ENCODE measurements around the gene NT5C.
"Not testable (repeated sequence)": the region's sequence is repeated elsewhere in the genome, so short reads cannot be mapped to it uniquely, and the experiment has no call there.

NT5C gene

GRCh38 chr17:75130059-75130631 is 1.4 kb downstream of the NT5C start:
- H3K9ac ChIP-seq (ENCODE audit: low read length), result peak overlapping the region; percentile 87; the same call in 1 of the 2 replicates
- no peak overlapping the region for H3K27ac ChIP-seq (ENCODE audit: low read depth, low read length, poor library complexity, severe bottlenecking)
- H3K4me3 ChIP-seq (ENCODE audit: low read depth, low read length, poor library complexity, severe bottlenecking), result peak overlapping the region; percentile 76

GRCh38 chr17:75129576-75129975 is 2.0 kb downstream of the NT5C start:
- Histone ChIP-seq H3K4me1 (ENCODE audit: insufficient read depth, low read length, severe bottlenecking) (peaks cover 43% of the 10 kb centered on the region), H3K4me2 (ENCODE audit: low read length) (no peak overlapping the region; the same call in 1 of the 2 replicates), H3K27ac (ENCODE audit: low read depth, low read length, poor library complexity, severe bottlenecking) (no peak overlapping the region)

More at GRCh38 chr17:75130059-75130631, 1.4 kb downstream of the NT5C start:
- H3K9me3 ChIP-seq (ENCODE audit: low read length), result no peaks in the 10 kb centered on the region
- H3K27me3 ChIP-seq (ENCODE audit: insufficient read depth, low read length), result no peaks in the 10 kb centered on the region
- H3K36me3 ChIP-seq (ENCODE audit: insufficient read depth, low read length), result peaks cover 25% of the 10 kb centered on the region; the same call in 1 of the 2 replicates
- H4K20me1 ChIP-seq (ENCODE audit: insufficient read depth, low read length), result no peaks in the 10 kb centered on the region
- H3K4me2 ChIP-seq (ENCODE audit: low read length), result peak overlapping the region; percentile 77
- no peaks in the 10 kb centered on the region for H3K79me2 ChIP-seq (ENCODE audit: insufficient read depth, low read length)
- peaks cover 42% of the 10 kb centered on the region for H3K4me1 ChIP-seq (ENCODE audit: insufficient read depth, low read length, severe bottlenecking)
- TF ChIP-seq CTCF (IDR thresholded peaks at IDR 0.05; ENCODE audit: low read length), result no peak
- TF ChIP-seq EZH2 (IDR thresholded peaks at IDR 0.05; ENCODE audit: borderline replicate concordance, low read length), result no peak
- H2AFZ ChIP-seq (ENCODE audit: low read length), result no peak overlapping the region
- H3F3A ChIP-seq (ENCODE audit: insufficient read depth, low read length), result no peaks in the 10 kb centered on the region; the same call in none of the 2 replicates
- no peaks in the 10 kb centered on the region for H3K9me2 ChIP-seq (ENCODE audit: low read depth, low read length)

GRCh38 chr17:75128694-75129505 is 2.6 kb downstream of the NT5C start:
- Histone ChIP-seq H3K79me2 (ENCODE audit: insufficient read depth, low read length) (no peaks in the 10 kb centered on the region), H3K4me2 (ENCODE audit: low read length) (no peak overlapping the region), H3K27ac (ENCODE audit: low read depth, low read length, poor library complexity, severe bottlenecking) (no peak overlapping the region), H3K9ac (ENCODE audit: low read length) (no peak overlapping the region), H3F3A (ENCODE audit: insufficient read depth, low read length) (no peaks in the 10 kb centered on the region), H3K27me3 (ENCODE audit: insufficient read depth, low read length) (no peaks in the 10 kb centered on the region), H3K36me3 (ENCODE audit: insufficient read depth, low read length) (peaks cover 19% of the 10 kb centered on the region; the same call in 1 of the 2 replicates), H3K4me1 (ENCODE audit: insufficient read depth, low read length, severe bottlenecking) (peaks cover 43% of the 10 kb centered on the region), H3K9me3 (ENCODE audit: low read length) (no peaks in the 10 kb centered on the region), H2AFZ (ENCODE audit: low read length) (no peak overlapping the region), H4K20me1 (ENCODE audit: insufficient read depth, low read length) (no peaks in the 10 kb centered on the region), H3K4me3 (ENCODE audit: low read depth, low read length, poor library complexity, severe bottlenecking) (no peak overlapping the region), H3K9me2 (ENCODE audit: low read depth, low read length) (no peaks in the 10 kb centered on the region)
- TF ChIP-seq CTCF (IDR thresholded peaks at IDR 0.05; ENCODE audit: low read length), result no peak
- TF ChIP-seq EZH2 (IDR thresholded peaks at IDR 0.05; ENCODE audit: borderline replicate concordance, low read length), result no peak

More at GRCh38 chr17:75129576-75129975, 2.0 kb downstream of the NT5C start:
- Histone ChIP-seq H3K36me3 (ENCODE audit: insufficient read depth, low read length) (peaks cover 20% of the 10 kb centered on the region; the same call in 1 of the 2 replicates), H3K9me3 (ENCODE audit: low read length) (no peaks in the 10 kb centered on the region), H3K9ac (ENCODE audit: low read length) (no peak overlapping the region), H3K4me3 (ENCODE audit: low read depth, low read length, poor library complexity, severe bottlenecking) (no peak overlapping the region), H3K79me2 (ENCODE audit: insufficient read depth, low read length) (no peaks in the 10 kb centered on the region), H3F3A (ENCODE audit: insufficient read depth, low read length) (no peaks in the 10 kb centered on the region; the same call in 1 of the 2 replicates), H3K27me3 (ENCODE audit: insufficient read depth, low read length) (no peaks in the 10 kb centered on the region), H4K20me1 (ENCODE audit: insufficient read depth, low read length) (no peaks in the 10 kb centered on the region), H2AFZ (ENCODE audit: low read length) (no peak overlapping the region), H3K9me2 (ENCODE audit: low read depth, low read length) (no peaks in the 10 kb centered on the region)
- TF ChIP-seq EZH2 (IDR thresholded peaks at IDR 0.05; ENCODE audit: borderline replicate concordance, low read length) (no peak), CTCF (IDR thresholded peaks at IDR 0.05; ENCODE audit: low read length) (no peak)

GRCh38 chr17:75127936-75128335 is 3.6 kb downstream of the NT5C start:
- H3K9ac ChIP-seq (ENCODE audit: low read length); H3K79me2 ChIP-seq (ENCODE audit: insufficient read depth, low read length); H3K4me2 ChIP-seq (ENCODE audit: low read length); H3K27me3 ChIP-seq (ENCODE audit: insufficient read depth, low read length); H3K9me2 ChIP-seq (ENCODE audit: low read depth, low read length); H3F3A ChIP-seq (ENCODE audit: insufficient read depth, low read length); H3K4me3 ChIP-seq (ENCODE audit: low read depth, low read length, poor library complexity, severe bottlenecking); H2AFZ ChIP-seq (ENCODE audit: low read length); H3K9me3 ChIP-seq (ENCODE audit: low read length); H4K20me1 ChIP-seq (ENCODE audit: insufficient read depth, low read length): not testable (repeated sequence)
- Histone ChIP-seq H3K4me1 (ENCODE audit: insufficient read depth, low read length, severe bottlenecking) (peaks cover 43% of the 10 kb centered on the region), H3K36me3 (ENCODE audit: insufficient read depth, low read length) (peaks cover 19% of the 10 kb centered on the region; the same call in 1 of the 2 replicates), H3K27ac (ENCODE audit: low read depth, low read length, poor library complexity, severe bottlenecking) (peak overlapping the region; percentile 60)

Measured in OCI-LY1 (cell line).